OCI-M2 (cell line): ENCODE results near the gene TMSB4X.
"Not testable (repeated sequence)": the region's sequence is repeated elsewhere in the genome, so short reads cannot be mapped to it uniquely, and the experiment has no call there.

ENCODE experiments used
- DNase-seq: peaks from one replicate; lab custom pipeline; 2025; ENCODE audit not compliant: unreplicated experiment; lab: John Stamatoyannopoulos, UW

Gene TMSB4X

DNA sequence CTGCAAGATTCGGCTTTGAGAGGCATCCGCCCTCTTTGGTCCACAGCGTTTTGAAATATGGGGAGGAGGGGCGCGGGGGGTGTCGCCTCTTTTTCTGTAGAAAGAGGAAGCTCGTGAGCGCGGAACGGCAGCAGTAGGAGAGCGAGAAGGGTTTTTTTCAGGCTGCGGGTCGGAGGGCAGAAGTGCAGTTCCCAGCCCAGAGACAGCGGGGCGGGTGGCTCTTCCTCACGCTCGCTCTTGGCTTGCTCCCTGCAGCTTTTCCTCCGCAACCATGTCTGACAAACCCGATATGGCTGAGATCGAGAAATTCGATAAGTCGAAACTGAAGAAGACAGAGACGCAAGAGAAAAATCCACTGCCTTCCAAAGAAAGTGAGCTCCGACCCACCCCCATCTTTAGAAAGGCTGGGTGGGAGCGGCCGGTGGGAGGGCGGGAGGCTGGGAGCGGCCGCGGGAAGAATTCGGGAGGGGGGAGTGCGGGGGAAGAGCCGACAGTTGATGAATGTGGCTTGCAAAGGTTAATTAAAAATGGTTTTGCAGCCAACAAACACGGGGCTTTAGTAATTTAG lies 1.2 kb downstream of the TMSB4X start:
- no peak for DNase-seq

- not testable (repeated sequence) for DNase-seq
Measured at GRCh38 chrX:12976819-12977732, 2.2 kb downstream of the TMSB4X start.

GRCh38 chrX:12977761-12978204 lies 2.9 kb downstream of the TMSB4X start:
- no peak for DNase-seq

DNA sequence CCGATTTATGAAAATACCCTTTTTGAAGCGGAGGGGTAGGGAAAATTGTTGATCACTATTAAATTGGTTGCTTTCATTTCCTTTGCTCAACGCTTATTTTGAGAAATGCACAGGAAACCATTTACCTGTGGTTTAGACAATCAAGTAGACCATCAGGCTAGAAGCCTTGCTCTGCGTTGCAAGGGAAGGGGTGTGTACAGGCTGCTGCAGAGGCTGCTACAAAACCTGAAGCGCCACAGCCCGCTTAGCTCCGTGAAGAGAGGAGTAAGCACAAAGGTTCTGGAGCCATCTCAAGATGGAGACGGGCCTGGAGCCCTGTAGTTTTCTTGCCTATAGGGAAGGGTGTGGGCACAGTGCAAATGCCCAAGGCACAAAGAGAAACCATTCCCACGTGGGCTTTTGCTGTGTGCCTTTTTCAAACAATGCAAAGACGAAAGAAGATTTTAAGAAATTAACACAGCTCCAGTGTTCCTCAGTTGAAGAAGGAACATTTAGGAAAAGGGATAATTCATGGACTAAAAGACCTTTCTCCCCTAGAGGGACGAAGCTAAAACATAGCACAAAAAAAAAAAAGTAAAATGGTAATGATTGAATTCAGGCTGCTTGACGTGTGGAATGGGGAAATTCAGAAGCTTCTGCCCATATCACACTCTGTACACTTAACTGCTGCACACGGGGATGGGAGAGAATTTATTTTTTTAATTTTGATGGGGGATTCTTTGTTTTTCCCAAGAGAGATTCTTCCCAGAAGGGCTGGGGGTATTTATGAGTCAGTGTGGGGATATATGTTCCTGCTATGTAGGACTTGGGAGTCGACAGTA lies 3.5 kb downstream of the TMSB4X start:
- DNase-seq = peak; percentile 37

GRCh38 chrX:12979026-12979607 lies 4.2 kb downstream of the TMSB4X start:
- no peak for DNase-seq

DNA sequence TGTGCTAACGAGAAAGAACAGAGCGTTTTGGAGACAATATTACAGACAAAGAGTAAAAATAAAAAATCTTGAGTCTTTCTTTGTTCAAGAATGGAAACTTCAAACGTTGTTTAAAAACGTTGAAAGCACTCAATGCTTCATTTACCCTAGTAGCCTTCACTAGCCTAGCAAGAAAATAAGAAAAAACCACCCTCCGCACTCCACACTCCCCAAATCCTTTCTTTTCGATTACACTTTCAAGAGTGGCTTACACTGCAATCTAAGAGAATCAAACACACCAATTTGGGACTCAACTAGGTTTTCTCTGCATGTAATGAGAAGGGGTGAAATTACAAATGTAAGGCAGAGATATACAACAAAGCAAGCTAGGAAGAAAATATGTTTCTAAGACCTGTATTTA lies 4.7 kb downstream of the TMSB4X start:
- no peak for DNase-seq

DNA sequence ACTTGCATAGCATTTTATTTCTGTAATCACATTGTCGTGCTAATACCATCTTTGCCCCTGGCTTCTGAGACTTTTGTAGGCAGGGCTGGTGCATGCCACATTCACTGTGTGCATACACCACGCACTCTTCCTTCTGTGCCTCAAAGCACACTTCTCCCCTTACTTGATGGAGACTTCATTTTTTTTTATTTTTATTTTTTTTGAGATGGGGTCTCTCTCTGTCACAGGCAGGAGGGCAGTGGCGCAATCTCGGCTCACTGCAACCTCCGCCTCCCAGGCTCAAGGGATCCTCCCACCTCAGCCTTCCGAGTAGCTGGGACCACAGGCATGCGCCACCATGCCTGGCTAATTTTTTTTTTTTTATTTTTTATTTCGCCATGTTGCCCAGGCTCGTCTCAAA lies 5.1 kb downstream of the TMSB4X start:
- DNase-seq = not testable (repeated sequence)

GRCh38 chrX:12981880-12982279 lies 7.0 kb downstream of the TMSB4X start:
- DNase-seq = no peak

DNA sequence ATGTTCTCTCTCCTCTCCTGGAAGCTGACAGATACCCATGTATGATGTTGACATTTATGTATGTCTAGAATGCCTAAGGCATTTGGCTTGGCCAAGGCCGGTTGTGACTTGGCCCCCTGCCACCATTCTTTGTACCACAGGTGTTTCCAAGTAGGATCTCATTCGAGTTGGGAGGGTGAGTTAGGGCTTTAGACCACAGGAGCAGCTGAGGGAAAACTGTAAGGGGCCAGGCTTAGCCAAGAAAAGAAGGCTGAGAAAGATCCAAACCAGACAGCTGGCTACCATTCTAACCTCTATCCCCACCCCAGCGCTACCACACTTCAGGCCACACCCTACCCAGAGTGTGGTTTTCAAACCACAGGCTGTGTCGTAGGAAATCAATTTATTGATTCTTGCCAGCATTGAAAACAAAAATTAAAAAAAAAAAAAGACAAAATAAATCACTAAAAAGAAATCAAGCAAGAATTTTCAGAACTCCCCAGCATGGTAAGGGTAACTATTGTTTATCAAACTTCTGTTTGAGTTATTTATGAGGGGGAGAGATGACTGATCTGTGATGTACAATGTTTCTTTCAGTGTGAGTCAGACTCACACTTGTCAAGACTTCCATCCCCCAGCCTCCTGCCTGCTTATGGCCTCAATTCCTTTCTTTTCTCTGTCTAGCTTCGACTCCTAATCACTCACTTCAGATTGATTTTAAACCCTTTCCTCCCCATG lies 9.9 kb downstream of the TMSB4X start:
- no peak for DNase-seq

GRCh38 chrX:12985331-12985730 lies 10.4 kb downstream of the TMSB4X start:
- DNase-seq = no peak

DNA sequence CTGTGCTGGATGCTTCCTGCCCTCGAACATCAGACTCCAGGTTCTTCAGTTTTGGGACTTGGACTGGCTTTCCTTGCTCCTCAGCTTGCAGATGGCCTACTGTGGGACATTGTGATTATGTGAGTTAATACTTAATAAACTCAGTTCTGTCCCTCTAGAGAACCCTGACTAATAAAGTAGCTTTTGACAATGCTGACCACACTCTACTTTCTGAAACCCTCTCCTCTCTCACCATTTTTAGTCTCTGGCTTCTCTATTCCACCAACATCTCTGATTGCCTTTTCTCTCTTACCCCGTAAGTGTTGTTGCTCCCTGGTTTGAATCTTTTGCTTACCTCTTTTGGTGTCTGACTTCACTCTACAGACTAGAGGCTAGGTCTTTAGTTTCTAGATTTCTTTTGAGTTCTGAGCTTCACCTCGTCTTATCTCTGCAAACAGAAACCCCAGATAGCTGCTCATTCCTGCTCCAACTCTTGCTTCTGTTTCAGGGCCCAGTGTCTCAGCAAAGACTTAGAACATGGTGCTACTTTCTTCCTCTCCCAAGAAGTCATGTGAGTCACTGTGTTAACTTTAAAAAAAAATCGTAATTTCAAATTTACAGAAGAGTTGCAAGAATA lies 11.4 kb downstream of the TMSB4X start:
- no peak for DNase-seq

DNA sequence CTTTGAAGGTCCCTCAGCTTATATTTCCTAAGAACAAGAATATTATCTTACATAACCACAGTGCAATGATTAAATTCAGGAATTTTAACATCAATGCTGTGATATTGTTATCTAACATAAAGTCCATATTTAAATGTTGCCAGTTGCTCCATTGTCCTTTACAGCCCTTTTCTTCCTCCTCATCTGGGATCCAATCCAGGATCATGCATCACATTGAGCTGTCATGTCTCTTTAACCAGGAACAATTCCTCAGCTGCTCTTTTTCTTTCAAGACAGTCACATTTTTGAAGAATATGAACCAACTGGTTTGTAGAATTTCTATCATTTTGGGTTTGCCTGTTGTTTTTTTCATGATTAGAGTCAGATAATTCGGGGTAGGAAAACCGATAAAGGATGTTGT lies 12.0 kb downstream of the TMSB4X start:
- no peak for DNase-seq

GRCh38 chrX:12987340-12987739 lies 12.4 kb downstream of the TMSB4X start:
- no peak for DNase-seq

DNA sequence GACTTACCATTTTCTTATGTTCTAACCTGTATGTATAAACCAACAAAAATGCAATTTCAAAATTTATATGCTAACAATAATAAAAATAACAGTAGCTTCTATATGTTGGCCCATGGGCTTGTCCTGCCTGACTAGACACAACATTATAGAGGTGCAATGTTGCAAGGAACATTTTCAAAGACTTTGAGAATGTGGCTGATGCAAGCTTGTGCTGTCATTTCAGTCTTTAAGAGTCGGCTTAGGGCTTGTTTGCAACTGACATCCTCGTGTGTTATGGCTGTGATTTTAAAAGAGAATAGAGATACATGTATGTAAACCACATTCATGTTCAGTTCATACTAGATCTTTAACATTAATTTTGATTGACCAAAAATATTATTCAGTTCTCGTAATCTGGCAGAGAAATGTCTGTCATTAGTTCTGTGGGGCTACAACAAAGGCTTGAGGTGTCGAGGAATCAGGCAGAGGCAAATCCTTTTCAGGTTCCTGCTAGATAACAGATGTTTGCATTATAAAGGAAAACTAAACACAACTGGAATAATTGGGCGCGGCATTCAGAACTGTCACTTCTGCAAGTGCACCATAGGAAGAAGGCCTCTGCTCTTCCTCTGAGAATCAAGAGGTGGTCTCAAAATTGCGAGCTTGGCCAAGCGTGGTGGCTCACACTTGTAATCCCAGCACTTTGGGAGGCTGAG lies 13.1 kb downstream of the TMSB4X start:
- DNase-seq = no peak

GRCh38 chrX:12988797-12989196 lies 13.9 kb downstream of the TMSB4X start:
- no peak for DNase-seq

DNA sequence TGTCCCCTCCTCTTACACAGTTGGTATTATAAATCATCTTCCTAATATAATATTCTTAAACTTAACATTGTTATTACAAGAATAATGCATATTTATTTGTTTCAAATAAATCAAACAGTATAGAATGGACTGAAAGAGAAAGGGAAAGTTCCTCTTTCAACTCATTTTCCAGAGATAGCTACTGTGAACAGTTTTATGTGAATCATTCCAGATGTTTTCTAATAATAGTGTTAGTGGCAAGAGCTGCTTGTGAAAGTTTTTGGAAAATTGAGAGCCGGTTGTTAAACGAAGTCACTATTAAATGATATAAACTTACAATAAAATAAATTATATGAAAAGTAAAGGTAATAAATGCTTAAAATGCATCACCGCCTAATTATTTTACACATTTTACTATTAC lies 14.6 kb downstream of the TMSB4X start:
- no peak for DNase-seq

- DNase-seq = no peak
Measured at GRCh38 chrX:12991575-12991974, 16.7 kb downstream of the TMSB4X start.

- DNase-seq = no peak
Measured at GRCh38 chrX:12992544-12993118, 17.7 kb downstream of the TMSB4X start.

DNA sequence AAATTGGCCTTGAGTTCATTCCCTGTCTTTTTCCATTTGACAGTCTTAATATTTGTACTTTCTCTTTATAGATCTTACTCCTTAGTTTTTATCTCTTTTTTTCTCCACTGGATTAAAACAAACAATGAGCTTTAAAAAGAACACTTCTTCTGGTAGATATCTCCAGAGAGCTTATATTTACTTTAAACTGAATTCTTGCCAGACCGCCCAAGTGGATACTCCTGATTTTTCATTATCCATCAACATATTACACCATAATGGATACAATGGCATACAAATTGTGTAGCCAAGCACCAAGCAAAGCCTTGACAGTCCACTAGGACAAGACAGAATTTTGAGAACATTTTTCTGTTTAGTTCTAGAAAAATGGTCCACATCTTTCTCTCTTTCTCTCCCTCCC lies 18.9 kb downstream of the TMSB4X start:
- DNase-seq = no peak
